GF-D8 (cell line): Measurements from ENCODE around the gene LDLRAD4.

Experiments
- DNase-seq: peaks from one replicate; lab custom pipeline; 2025; lab: John Stamatoyannopoulos, UW

Gene LDLRAD4

DNA sequence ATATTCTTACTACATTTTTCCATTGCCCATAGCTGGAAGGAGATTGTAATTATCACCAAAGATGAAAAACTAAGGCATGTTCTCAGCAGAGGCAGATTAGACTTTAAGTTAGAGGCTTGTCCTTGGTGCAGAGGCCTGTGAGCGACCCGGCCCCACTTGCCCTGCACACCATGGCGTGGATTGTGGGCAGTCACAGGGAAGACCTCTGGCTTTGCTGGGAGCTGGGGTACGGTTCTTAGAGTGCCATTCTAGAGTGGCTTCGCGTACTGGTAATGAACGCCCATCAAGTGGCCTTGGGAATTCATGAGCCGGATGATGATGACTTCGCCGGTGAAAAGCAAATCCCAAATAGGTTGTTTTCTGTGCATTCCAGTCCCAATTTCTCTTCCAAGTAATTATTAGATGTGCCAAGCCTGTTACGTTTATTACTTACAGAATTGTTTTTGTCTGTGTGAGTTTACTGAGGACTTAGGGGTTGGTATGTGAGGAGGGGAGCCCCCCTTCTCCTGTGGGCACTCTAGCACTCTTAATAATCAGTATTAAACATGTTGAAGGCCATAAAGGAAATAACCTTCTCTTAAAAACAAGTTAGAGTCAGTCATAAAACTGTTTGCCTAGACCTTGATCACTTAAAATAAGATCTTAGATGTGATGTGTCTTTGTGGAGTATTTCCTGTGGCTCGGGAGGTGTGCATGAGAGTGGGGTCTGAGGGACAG lies 90.6 kb downstream of the LDLRAD4 start:
- no peak for DNase-seq

DNA sequence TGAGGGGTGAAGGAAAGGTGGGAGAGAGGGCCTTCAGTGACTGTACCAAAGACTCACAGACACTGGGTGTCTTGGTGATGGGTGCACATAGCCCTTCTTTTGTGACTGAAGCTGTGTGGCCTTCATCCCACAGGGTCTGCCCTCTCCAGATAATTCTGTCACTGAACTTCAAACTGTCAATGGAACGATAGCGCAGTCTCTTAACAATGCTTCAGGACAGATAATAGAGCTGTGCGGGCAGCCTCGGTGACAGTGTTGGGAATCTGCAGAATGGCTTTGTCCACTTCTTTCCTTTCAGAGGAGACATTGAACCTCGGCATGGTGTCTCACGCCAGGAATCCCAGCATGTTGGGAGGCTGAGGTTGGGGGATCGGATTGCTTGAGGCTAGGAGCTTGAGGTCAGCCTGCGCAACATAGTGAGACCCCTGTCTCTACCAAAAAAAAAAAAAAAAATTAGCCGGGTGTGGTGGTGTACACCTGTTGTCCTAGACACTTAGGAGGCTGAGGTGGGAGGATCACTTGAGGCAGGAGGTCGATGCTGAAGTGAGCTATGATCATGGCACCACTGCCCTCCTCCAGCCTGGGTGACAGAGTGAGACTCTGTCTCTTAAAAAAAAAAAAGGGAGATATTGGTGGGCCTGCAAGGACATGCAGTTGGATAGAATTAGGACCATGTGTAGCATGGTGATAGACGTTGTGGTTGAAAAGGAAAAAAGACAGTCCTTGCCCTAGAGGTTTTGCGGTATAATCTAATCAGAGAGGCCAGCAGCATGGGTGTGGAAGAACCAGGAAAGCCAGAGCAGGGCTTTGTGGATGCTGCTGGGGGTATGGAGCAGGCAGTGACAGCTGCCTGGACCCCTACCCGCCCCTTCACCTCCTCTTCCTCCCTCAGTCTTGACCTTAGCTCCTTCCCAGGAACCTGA lies 91.4 kb downstream of the LDLRAD4 start:
- DNase-seq: no peak

DNA sequence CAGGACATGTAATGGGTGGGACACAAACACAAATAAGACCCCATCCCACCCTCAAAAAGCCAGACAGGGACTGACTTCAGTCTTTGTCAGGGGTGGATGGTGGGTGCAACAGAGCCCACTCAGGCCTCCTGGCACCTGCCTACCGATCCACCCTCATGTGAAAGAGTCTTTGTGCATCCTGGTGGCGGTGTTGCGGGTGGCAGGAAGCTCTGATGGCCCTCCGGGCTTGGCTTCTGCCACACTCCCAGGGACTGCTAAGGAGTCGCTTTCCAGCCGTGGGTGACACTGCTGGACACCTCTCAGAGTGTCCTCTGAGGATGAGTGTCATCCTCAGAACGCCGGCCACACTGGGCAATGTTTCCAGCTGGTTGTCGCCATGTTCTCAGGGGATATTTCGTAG lies 92.6 kb downstream of the LDLRAD4 start:
- DNase-seq: no peak

GRCh38 chr18:13312515-13312914 lies 94.0 kb downstream of the LDLRAD4 start:
- no peak for DNase-seq

DNA sequence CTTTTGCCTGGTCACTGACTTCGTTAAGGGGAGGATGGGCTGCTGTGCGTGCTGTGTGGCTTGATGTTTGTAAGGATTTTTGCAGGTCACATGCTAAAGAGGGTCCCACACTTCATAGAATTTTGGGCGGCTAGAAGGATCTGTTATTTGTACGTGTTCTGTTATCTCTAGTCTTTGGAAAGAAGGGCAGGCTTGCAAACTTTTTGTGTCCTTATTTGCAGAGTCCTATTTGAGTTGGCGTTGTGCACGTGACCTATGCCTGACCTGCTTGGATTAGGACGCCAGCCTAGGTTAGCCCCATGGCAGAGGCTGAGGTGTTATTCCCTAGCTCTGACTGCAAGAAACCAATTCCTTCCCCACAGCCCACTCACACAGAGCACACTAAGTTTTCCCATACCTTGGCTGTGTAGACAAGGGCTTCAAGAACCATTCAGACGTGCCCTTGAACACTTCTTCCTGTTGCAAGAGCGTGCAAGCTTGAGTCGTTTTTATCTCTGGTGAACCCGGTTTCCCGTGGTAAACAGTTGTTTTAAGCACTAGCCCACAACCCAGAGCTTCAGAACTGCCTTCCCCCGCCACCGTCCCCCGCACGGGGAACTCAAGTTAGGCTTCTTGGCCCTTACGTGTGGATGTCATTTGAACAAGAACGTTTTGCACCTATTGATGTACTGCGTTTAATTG lies 94.6 kb downstream of the LDLRAD4 start:
- no peak for DNase-seq

GRCh38 chr18:13315000-13315399 lies 96.4 kb downstream of the LDLRAD4 start:
- DNase-seq: no peak

- no peak for DNase-seq
Measured at GRCh38 chr18:13316063-13316462, 97.5 kb downstream of the LDLRAD4 start.

DNA sequence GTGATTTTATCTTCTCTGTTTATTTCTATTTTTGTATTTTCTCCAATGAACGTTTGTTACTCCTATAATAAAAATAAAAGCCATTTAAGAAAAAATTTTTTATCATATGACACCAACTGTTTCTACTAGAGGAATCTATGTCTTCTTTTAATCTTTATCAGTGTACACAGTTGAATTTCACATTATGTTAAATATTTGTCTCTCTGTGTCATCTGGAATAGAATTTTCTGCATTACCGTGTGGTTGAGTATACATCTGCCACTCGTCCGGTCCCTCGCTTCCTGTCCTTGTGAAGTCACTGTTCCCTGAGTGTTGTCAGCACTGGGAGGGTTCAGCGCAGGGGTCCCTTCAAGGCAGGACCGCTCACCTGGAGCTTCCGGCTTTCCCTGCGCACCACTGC lies 99.2 kb downstream of the LDLRAD4 start:
- DNase-seq: no peak

DNA sequence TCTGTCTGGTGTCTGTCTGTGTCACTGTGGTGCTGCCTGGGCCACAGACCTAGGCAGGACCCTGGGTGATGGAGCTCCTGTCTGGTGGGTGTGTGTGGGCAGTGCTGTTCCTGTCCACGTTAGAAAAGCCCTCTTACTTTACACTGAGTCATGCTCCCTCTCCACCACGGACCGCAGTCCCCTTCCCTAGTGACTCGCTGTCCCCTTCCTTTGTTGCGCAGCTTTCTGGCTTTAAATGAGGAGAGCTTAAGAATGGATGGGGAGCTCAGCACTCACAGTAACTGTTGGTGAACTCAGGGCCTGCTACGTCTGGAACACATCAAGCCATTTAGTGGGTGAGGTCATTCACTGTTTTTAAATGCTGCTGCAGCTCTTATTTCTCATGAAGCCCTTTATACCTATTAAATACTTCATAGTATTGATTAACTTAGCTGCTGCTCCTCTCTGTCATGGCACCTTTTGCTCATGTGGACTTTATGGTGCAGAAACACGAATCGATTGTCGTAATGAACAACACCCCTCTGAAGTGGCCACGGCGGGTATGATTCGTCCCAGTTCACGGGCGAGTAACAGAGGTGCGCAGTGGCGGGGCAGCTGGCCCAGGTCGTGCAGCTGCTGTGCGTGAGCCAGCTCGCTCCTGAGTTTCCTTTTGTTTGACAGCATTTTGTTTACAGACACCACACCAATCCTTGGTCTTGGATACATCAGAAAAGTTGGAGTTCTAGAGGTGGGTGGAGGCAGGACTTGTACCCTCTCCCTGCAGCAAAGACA lies 100.4 kb downstream of the LDLRAD4 start:
- DNase-seq: no peak

DNA sequence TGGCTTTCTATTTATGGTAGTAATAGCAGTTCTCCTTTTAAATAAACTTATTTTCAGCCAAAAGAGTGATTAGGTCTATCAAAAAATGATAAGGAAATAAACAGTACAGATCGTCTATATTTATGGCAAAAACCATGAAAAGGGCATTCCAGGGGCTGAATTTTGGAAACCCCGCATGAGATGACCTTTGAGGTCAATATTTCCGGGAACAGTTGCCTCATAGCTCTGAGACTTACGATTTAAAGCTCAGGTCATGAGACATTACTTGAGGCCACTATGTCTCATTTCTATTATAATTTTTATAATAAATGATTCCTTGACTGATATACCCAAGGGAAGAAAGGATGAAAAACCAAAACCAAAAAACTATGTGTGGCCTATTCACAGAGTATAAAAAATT lies 101.1 kb downstream of the LDLRAD4 start:
- no peak for DNase-seq

GRCh38 chr18:13320096-13320495 lies 101.5 kb downstream of the LDLRAD4 start:
- DNase-seq: no peak

DNA sequence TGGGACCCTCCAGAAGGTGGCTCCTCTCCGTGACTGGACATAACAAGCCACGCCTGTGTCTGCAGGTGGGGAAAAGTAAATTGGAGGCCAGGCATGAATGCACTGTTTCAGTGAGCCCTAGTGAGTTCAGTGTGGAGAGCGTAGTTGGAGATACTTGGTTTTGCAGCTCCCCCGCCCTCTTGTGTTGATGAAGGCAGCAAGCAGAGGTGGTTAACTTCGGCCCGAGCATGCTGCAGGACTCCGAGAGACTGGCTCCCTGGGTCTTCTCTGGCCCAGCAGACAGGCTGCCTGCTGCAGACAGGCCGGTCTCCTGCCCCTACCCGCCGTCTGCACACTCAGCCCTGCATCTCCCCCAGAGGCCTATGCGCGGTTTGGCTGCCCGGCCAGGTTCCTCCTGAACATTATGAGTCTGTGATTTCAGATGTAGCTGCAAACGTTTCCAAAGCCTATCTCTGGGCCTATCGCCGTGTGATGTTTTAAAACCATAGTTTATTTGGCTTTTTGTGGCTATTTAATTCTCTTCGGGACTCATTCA lies 102.4 kb downstream of the LDLRAD4 start:
- no peak for DNase-seq

DNA sequence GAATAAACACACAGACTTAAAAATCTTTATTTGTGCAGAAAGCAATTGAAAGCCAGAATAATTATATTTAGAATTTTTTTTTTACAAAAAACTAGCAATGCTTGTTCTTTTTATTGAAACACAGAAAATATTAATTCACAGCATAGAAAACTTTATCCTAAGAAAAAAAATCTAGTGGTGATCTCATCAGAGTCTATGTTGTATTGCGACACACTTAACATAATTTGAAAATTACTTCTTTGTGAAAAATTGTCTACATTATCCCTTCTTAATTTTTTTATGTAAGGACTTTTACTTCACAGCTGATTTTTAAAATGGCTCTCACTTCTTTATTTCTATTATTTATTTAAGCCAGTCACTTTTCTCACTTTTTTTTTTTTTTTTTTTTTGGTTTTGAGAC lies 103.4 kb downstream of the LDLRAD4 start:
- DNase-seq: no peak

DNA sequence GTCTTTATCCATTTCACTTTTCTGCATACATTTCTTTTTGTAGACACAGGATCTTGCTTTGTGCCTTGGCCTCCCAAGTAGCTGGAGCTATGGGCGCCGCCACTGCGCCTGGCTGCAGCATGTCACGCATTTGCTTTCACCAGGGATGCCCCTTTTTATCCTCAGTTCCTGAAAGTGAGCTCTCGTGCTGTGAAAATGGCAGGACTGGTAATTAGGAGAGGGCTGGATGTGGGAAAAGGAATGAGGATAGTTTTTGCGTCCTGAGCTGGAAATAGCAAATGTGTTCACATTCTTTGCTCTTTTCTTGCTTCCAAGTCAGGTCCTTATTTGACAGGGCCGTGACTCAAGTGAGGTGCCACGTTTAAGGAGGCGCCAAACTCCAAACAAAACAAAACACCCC lies 104.6 kb downstream of the LDLRAD4 start:
- no peak for DNase-seq

DNA sequence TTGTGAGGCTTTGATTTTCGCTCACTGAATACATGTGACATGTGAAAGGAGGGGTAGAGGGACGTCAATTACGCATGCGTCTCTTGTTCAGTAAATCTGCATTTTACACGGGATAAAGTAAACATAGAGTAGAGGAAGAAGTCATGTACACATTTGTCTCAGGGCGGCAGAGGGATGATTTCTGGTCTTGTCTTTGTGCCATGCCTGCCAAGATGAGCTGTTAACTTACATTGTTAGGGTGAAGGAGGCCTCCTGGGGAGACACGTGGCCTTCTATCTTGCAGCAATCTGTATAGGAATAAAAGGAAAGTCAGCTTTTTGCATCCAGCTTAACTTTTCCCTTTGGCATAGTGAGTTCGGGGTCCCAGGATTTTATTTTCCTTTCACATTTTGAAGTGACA lies 106.3 kb downstream of the LDLRAD4 start:
- DNase-seq: no peak

DNA sequence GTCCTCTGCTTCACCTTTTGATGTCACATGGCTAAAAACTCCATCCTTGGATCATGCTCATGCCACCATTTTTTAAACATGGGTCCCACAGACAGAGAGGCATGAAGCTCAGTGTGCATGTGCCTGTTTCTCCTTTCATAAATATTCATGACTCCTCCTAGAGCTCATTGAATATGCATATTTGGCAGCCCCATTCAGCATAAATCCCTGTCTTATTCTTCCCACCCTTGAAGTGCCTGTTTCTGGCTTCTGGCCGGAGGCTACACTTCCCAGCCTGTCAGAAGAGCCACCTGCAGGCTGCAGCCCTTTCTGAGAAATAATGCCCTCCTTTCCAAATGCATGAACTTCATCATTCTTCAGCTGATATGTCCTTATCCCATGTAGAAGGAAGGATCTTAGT lies 109.7 kb downstream of the LDLRAD4 start:
- DNase-seq: no peak

- no peak for DNase-seq
Measured at GRCh38 chr18:13330996-13331395, 112.4 kb downstream of the LDLRAD4 start.

GRCh38 chr18:13331846-13332245 lies 113.3 kb downstream of the LDLRAD4 start:
- no peak for DNase-seq

GRCh38 chr18:13332874-13333273 lies 114.3 kb downstream of the LDLRAD4 start:
- DNase-seq: no peak

- DNase-seq: no peak
Measured at GRCh38 chr18:13335903-13336302, 117.3 kb downstream of the LDLRAD4 start.

- DNase-seq: no peak
Measured at GRCh38 chr18:13336841-13337240, 118.3 kb downstream of the LDLRAD4 start.

- DNase-seq: no peak
Measured at GRCh38 chr18:13337369-13337768, 118.8 kb downstream of the LDLRAD4 start.
